Subcutaneous adipose tissue (tissue), 4 donors: ENCODE results near the gene COA6. TPM values are rescaled to one million over a fixed set of nuclear protein-coding genes. Genes with fewer than 3 reads are reported as not detected.

Source experiments
- CTCF ChIP-seq: fragments of 450-650 bp; IDR thresholded peaks from one replicate; pipeline ENCODE4 v1.5.1; 2016; ENCODE audit warnings: low read depth, mild to moderate bottlenecking, control low read depth, antibody characterized with exemption, moderate library complexity
- total RNA-seq, 4 donors: library from RNA; depleted of rRNA; stranded (reverse); fragments of >200 nt; gene quantifications; one replicate each; pipeline ENCODE4 v1.1.0, GENCODE V29; 2016

COA6 gene
- total RNA-seq, 4 donors from 2014 or later, result 15.1 to 24.8 (median 19.3) TPM

- TF ChIP-seq CTCF, result no peak
Measured at GRCh38 chr1:234331507-234331906, 41.7 kb upstream of the COA6 start.

- TF ChIP-seq CTCF, result no peak
Measured at GRCh38 chr1:234336359-234336758, 36.9 kb upstream of the COA6 start.

GRCh38 chr1:234337233-234337632 lies 36.0 kb upstream of the COA6 start:
- TF ChIP-seq CTCF, result no peak

- no peak for TF ChIP-seq CTCF
Measured at GRCh38 chr1:234340528-234340927, 32.7 kb upstream of the COA6 start.

GRCh38 chr1:234342774-234343173 lies 30.5 kb upstream of the COA6 start:
- TF ChIP-seq CTCF, result no peak

GRCh38 chr1:234345237-234345636 lies 28.0 kb upstream of the COA6 start:
- TF ChIP-seq CTCF, result no peak

- TF ChIP-seq CTCF, result no peak
Measured at GRCh38 chr1:234348964-234349363, 24.3 kb upstream of the COA6 start.
